ENCODE measurements around the gene VAV1.
"Not testable (repeated sequence)": the region's sequence is repeated elsewhere in the genome, so short reads cannot be mapped to it uniquely, and the experiment has no call there.

Gene VAV1

GRCh38 chr19:6743714-6744380 is 28.7 kb upstream of the VAV1 start:
- H3K4me1 Mint-ChIP-seq, result peaks cover 27 to 43% of the 10 kb centered on the region in 2 donors
- no peaks in the 10 kb centered on the region for H3K9me3 Mint-ChIP-seq
- no peak for DNase-seq
- no peaks in the 10 kb centered on the region for H3K27me3 Mint-ChIP-seq
- H3K36me3 Mint-ChIP-seq, result peaks cover 43 to 65% of the 10 kb centered on the region in 2 donors
- ATAC-seq (replicated peaks), result no peak
- H3K27ac Mint-ChIP-seq, result peak overlapping the region; percentile 0
- H3K4me3 Mint-ChIP-seq, result no peak overlapping the region

DNA sequence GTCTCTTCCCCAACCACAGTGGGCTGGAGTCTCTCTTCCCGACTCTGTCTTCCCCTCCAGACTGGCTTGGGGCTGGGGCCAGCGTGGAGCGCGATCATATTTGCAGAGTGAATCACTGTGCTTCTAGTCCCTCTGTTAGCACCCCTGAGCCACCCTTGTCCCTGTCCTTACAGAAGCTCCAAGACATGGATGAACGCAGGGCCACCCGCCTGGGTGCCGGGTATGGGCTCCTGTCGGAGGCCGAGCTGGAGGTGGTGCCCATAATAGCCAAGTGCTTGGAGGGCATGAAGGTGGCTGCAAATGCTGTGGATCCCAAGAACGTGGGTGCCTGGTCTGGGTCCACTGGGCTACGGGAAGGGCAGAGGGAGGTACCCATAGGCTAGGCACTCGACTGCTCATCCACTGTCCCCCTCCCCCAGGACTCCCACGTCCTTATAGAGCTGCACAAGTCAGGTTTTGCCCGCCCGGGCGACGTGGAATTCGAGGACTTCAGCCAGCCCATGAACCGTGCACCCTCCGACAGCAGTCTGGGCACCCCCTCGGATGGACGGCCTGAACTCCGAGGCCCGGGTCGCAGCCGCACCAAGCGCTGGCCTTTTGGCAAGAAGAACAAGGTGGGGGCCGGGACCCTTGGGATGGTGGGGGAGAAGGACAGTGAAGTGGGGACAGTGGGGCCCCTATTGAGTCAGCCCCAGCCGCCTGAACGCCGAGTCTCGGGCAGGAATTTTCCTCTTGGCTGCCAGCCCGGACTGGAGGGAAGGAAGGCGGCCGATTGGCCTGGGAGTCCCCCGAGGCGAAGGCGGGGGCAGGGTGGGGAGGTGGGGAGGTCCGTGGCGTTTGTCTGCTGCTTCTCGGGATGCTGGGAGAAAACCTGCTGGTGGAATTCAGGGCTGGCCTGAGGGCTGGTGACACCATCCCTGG is 27.9 kb upstream of the VAV1 start:
- peaks cover 23 to 37% of the 10 kb centered on the region in 2 donors for H3K4me1 Mint-ChIP-seq
- H3K36me3 Mint-ChIP-seq, result peaks cover 48 to 70% of the 10 kb centered on the region in 2 donors
- DNase-seq (no peak), ATAC-seq (replicated peaks) (no peak)
- H3K27me3 Mint-ChIP-seq, result no peaks in the 10 kb centered on the region
- H3K27ac Mint-ChIP-seq, result peak overlapping the region; percentile 56
- H3K9me3 Mint-ChIP-seq, result no peaks in the 10 kb centered on the region
- no peak overlapping the region for H3K4me3 Mint-ChIP-seq

DNA sequence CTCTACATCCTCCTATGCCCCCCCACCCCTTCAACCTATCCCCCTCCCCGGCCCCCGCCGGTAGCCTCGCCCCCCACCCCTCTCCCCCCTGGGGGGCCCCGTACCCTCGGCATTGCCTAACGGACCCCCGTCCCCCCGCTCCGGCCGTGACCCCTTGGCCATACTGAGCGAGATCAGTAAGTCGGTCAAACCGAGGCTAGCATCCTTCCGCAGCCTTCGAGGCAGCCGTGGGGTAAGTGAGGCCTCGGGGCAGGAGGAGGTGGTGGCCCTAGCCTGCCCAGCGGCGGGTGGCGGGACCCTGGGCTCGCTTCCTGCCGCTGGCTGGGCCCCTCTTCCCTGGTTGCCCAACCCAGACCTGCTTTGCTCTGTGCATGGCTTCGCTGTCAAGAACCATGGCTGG is 26.5 kb upstream of the VAV1 start:
- no peak overlapping the region for H3K4me3 Mint-ChIP-seq
- no peaks in the 10 kb centered on the region for H3K27me3 Mint-ChIP-seq
- no peaks in the 10 kb centered on the region for H3K9me3 Mint-ChIP-seq
- peaks cover 21 to 28% of the 10 kb centered on the region in 2 donors for H3K4me1 Mint-ChIP-seq
- H3K27ac Mint-ChIP-seq, result no peak overlapping the region
- peaks cover 51 to 79% of the 10 kb centered on the region in 2 donors for H3K36me3 Mint-ChIP-seq
- ATAC-seq (replicated peaks) (no peak), DNase-seq (no peak)

DNA sequence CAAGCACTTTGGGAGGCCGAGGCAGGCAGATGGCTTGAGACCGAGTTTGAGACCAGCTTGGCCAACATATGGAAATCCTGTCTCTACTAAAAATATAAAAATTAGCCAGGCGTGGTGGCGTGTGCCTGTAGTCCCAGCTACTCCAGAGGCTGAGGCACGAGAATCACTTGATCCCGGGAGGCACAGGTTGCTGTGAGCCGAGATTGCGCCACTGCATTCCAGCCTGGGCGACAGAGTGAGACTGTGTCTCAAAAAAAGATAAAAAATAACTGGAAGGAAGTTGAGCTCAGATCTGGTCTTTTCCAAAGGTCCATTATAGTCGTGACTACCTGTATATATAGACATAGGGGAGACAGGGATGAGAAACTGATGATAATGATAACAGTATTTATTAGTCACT is 24.0 kb upstream of the VAV1 start:
- H3K36me3 Mint-ChIP-seq, result peaks cover 44 to 70% of the 10 kb centered on the region in 2 donors
- not testable (repeated sequence) for ATAC-seq (replicated peaks); H3K27ac Mint-ChIP-seq; H3K9me3 Mint-ChIP-seq; H3K27me3 Mint-ChIP-seq; H3K4me3 Mint-ChIP-seq; DNase-seq
- H3K4me1 Mint-ChIP-seq, result peaks cover 15 to 22% of the 10 kb centered on the region in 2 donors

- H3K4me3 Mint-ChIP-seq, result no peak overlapping the region
- peaks cover 18 to 24% of the 10 kb centered on the region in 2 donors for H3K4me1 Mint-ChIP-seq
- no peak overlapping the region for H3K27ac Mint-ChIP-seq
- no peaks in the 10 kb centered on the region for H3K9me3 Mint-ChIP-seq
- peaks cover 42 to 69% of the 10 kb centered on the region in 2 donors for H3K36me3 Mint-ChIP-seq
- no peak for ATAC-seq (replicated peaks)
- no peaks in the 10 kb centered on the region for H3K27me3 Mint-ChIP-seq
- no peak for DNase-seq
Measured at GRCh38 chr19:6750062-6750461, 22.4 kb upstream of the VAV1 start.

DNA sequence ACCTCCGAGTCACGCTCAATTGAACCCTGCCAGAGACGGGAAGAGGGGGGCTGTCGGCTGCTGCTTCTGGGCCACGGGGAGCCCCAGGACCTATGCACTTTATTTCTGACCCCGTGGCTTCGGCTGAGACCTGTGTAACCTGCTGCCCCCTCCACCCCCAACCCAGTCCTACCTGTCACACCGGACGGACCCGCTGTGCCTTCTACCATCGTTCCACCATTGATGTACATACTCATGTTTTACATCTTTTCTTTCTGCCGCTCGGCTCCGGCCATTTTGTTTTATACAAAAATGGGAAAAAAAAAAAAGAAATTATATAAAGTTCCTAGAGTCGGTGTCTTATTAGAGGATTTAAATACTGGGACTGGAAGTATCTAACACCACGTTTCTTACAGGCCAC is 21.3 kb upstream of the VAV1 start:
- H3K36me3 Mint-ChIP-seq, result peaks cover 35 to 61% of the 10 kb centered on the region in 2 donors
- no peaks in the 10 kb centered on the region for H3K9me3 Mint-ChIP-seq
- no peak overlapping the region for H3K27ac Mint-ChIP-seq
- H3K27me3 Mint-ChIP-seq, result no peaks in the 10 kb centered on the region
- no peak for DNase-seq
- peaks cover 18 to 24% of the 10 kb centered on the region in 2 donors for H3K4me1 Mint-ChIP-seq
- H3K4me3 Mint-ChIP-seq, result no peak overlapping the region
- ATAC-seq (replicated peaks), result no peak

DNA sequence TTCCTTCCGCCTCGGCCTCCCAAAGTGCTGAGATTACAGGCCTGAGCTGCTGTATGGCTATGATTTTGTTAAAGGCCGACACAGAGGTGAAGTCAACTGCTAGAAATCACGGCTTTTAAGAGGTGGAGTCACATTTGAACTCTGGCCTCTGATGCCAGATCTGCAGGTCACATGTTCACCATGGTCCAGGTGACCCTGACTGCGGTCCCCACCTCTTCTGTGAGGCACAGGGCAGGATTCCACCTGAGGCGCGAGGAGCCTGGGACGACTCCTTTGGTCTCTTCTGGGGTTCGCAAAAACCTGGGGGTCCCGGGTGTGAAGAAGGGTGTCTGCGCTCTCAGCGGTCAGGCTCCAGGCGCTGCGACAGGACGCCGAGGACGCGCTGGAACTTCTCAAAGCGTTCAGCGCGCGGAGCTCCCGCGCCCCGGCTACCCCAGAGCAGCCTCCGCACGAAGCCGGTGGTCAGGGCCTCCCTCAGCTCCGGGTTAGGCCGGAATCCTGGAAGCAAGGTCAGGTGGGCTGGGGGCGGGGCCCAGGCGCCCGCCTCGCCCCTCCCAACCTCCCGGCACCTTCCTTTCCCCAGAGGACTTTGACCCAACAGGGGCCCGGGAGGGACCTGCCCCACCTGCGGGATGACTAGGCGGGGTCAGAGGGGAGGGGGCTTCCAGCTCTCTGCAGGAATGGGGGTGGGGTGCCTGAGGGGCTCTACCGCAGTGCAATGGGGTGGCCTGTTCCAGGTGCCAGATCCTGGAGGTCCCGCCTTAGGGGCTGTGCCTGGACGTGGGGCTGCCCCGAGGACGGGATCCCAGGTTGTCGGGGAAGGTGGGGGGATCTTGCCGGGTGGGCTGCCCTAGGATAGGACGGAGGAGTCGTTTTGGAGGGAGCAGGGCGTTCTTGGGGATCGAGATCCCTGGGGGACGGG is 20.0 kb upstream of the VAV1 start:
- H3K27ac Mint-ChIP-seq, result peak overlapping the region; percentile 96
- no peaks in the 10 kb centered on the region for H3K9me3 Mint-ChIP-seq
- peaks cover 29 to 54% of the 10 kb centered on the region in 2 donors for H3K36me3 Mint-ChIP-seq
- peaks cover 22 to 28% of the 10 kb centered on the region in 2 donors for H3K4me1 Mint-ChIP-seq
- H3K4me3 Mint-ChIP-seq, result peak overlapping the region; percentile 88 to 92
- no peak for ATAC-seq (replicated peaks)
- DNase-seq, result no peak
- H3K27me3 Mint-ChIP-seq, result no peaks in the 10 kb centered on the region

DNA sequence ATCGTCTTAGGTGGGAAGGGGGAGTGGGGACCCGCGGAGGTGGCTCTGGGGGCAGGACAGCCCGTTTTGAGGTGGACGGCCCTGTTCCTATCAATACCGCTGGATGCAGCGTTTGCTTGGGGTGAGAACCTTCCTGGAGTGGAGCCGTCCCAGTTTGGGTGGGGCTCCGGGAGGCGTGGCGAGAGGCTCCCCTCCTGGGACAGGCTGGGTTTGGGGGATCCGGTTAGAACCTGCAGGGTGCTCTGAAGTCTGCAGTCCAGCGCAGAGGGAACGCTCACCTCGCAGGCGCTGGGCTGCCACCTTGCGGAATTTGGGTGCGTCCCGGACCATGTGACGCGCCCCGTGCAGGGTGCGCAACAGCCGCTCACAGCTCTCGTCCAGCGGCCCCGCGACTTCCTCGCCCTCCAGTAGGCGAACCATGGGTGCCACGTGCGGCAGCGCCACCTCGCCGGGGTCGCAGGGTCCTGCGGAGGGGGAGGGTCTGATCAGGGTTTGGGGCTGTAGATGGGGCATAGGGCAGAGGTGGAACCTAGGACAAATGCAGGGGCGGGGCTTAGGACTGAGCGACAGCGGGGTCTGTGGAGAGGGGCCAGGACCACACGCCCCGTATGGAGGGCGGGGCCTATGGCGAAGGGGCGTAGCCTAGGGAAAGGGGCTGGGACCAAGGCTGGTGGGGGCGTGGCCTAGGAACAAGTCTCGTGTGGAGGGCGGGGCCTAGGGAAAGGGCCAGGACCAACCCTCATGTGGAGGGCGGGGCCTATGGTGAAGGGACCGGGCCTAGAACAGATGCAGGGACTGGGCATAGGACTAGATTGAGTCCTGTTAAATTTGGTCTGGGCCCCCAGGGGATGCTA is 19.1 kb upstream of the VAV1 start:
- DNase-seq (peak; percentile 85), ATAC-seq (replicated peaks) (peak; percentile 90 to 92)
- Mint-ChIP-seq H3K4me3 (peak overlapping the region; percentile 88 to 92), H3K4me1 (peaks cover 25 to 36% of the 10 kb centered on the region in 2 donors), H3K27ac (peak overlapping the region; percentile 96), H3K36me3 (peaks cover 30 to 57% of the 10 kb centered on the region in 2 donors), H3K9me3 (no peaks in the 10 kb centered on the region), H3K27me3 (no peaks in the 10 kb centered on the region)

GRCh38 chr19:6754136-6754535 is 18.4 kb upstream of the VAV1 start:
- DNase-seq (no peak), ATAC-seq (replicated peaks) (no peak)
- H3K27me3 Mint-ChIP-seq, result no peaks in the 10 kb centered on the region
- peak overlapping the region; percentile 88 to 92 for H3K4me3 Mint-ChIP-seq
- H3K9me3 Mint-ChIP-seq, result no peaks in the 10 kb centered on the region
- peaks cover 28 to 38% of the 10 kb centered on the region in 2 donors for H3K4me1 Mint-ChIP-seq
- peaks cover 34 to 58% of the 10 kb centered on the region in 2 donors for H3K36me3 Mint-ChIP-seq
- H3K27ac Mint-ChIP-seq, result no peak overlapping the region

- no peak overlapping the region for H3K4me3 Mint-ChIP-seq
- peaks cover 28 to 38% of the 10 kb centered on the region in 2 donors for H3K4me1 Mint-ChIP-seq
- H3K27me3 Mint-ChIP-seq, result no peaks in the 10 kb centered on the region
- H3K27ac Mint-ChIP-seq, result no peak overlapping the region
- H3K9me3 Mint-ChIP-seq, result no peaks in the 10 kb centered on the region
- ATAC-seq (replicated peaks), result no peak
- H3K36me3 Mint-ChIP-seq, result peaks cover 27 to 51% of the 10 kb centered on the region in 2 donors
- no peak for DNase-seq
Measured at GRCh38 chr19:6754653-6755463, 17.6 kb upstream of the VAV1 start.

- H3K27me3 Mint-ChIP-seq, result no peaks in the 10 kb centered on the region
- H3K36me3 Mint-ChIP-seq, result peaks cover 6 to 23% of the 10 kb centered on the region in 2 donors
- H3K4me1 Mint-ChIP-seq, result peaks cover 11 to 14% of the 10 kb centered on the region in 2 donors
- H3K4me3 Mint-ChIP-seq, result no peak overlapping the region
- DNase-seq, result no peak
- no peak overlapping the region for H3K27ac Mint-ChIP-seq
- ATAC-seq (replicated peaks), result no peak
- H3K9me3 Mint-ChIP-seq, result no peaks in the 10 kb centered on the region
Measured at GRCh38 chr19:6760606-6761005, 11.9 kb upstream of the VAV1 start.

- Mint-ChIP-seq H3K4me3 (no peak overlapping the region), H3K36me3 (peaks cover 6 to 23% of the 10 kb centered on the region in 2 donors), H3K4me1 (peaks cover 12 to 18% of the 10 kb centered on the region in 2 donors), H3K9me3 (no peaks in the 10 kb centered on the region), H3K27me3 (no peaks in the 10 kb centered on the region), H3K27ac (no peak overlapping the region)
- DNase-seq (no peak), ATAC-seq (replicated peaks) (peak; percentile 39 to 56)
Measured at GRCh38 chr19:6761053-6761676, 11.3 kb upstream of the VAV1 start.

Measured in stimulated activated naive B cell treated with anti-CD40 and anti-IgM and Interleukin-4, amounts not matched to agents 10 μg/mL and 1 μg/mL and 100 μg/mL, for 72 hours (primary cell).